NCI-H748 (cell line): Measurements from ENCODE around the gene GPR157.
"Not testable (repeated sequence)": the region's sequence is repeated elsewhere in the genome, so short reads cannot be mapped to it uniquely, and the experiment has no call there.

ENCODE experiments used
- DNase-seq: peaks from one replicate; lab custom pipeline; 2025; ENCODE audit not compliant: unreplicated experiment; lab: John Stamatoyannopoulos, UW

Gene GPR157

DNA sequence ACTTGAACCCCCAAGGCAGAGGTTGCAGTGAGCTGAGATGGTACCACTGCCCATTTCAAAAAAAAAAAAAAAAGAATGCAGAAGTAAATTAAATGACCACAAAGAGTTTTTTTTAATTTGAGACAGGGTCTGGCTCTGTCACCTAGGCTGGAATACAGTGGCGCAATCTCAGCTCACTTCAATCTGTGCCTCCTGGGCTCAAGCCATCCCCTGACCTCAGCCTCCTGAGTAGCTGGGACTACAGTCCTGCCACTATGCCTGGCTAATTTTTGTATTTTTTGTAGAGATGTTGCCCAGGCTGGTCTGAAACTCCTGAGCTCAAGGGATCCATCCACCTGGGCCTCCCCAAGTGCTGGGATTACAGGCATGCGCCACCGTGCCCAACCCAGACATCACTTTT lies 20.2 kb upstream of the GPR157 start:
- DNase-seq = no peak

DNA sequence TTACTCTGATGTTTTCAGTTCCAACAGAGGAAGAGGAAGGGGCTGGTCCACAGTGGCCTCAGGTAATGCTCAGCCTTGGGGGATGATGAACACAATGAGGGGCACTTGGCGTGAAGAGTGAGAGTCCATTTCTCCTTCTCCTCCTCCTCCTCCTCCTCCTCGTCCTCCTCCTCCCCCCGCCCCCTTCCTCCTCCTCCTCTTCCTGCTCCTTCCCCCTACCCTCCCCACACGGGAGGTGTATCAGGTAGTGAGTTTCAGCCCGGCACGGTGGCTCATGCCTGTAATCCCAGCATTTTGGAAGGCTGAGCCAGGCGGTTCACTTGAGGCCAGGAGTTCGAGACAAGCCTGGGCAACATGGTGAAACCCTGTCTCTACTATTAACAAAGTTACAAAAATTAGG lies 17.3 kb upstream of the GPR157 start:
- DNase-seq = no peak

DNA sequence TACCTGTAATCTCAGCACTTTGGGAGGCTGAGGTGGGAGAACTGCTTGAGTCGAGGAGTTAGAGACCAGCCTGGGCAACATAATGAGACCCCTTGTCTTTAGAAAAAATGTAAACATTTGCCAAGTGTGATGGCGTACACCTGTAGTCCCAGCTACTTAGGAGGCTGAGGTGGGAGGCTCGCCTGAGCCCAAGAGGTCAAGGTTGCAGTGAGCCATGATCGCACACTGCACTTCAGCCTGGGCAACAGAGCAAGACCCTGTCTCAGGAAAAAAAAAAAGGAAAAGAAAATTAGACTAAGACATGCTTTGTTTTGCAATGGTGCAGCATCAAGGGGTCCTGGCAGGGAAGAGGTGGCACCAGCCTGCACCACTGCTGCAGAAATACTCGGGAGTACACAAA lies 16.8 kb upstream of the GPR157 start:
- no peak for DNase-seq

DNA sequence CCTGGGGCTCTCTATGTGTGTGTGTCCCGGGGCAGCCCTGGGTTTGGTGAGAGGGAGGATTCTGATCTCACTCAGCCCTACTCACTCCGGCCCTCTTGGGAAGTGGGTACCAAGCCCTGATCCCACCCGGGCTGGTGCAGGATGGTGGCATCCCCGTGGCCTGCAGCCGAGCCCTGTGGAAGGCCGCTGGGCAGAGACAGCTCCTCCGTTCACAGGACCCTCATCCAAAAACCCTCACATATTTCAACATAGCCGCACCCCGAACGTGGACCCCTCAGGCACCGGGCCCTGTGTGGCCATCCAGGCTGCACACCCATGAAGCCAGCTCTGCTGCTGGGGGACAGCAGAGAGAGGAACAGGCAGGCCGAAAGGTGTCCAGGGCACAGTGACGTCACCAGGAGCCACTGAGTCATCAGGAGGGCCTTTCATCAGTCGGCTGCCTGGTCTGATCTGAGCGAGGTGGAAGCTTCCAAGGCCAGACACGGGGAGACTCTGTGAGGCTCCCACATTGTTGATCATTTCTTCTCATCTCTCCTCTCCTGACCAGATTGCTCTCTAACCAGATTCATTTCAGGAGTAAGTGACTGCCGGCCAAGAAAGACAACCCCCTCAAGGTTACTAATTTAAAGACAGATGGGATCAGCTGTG lies 16.2 kb upstream of the GPR157 start:
- no peak for DNase-seq

DNA sequence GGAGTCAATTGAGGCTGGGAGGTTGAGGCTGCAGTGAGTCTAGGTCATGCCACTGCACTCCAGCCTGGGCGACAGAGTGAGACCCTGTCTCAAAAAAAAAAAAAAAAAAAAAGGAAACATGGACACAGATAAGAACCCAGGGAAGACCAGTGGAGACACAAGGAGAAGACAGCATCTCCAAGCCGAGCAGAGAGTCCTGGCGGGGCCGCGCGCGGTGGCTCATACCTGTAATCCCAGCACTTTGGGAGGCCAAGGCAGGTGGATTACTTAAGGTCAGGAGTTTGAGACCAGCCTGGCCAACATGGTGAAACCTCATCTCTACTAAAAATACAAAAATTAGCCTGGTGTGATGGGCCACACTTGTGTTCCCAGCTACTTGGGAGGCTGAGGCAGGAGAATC lies 15.6 kb upstream of the GPR157 start:
- DNase-seq = not testable (repeated sequence)

DNA sequence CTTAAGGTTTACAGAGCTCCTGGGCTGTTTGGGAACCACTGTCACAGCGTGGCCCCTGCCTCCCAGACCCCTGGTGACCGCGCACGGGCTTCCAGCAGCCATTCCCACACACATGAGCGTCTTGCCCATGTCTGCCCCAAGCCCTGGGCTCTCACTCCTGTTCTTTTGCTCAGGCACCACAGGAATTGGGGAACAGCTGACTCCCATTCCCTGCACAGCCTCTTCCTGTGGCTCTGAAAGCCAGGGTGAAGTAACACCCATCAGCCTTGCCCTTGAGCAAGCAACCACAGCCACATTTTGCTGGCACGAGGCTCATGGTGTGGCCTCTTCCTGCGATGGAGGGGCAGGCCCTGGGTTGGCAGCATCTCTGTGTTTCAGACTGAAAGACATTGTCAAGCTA lies 14.3 kb upstream of the GPR157 start:
- DNase-seq = no peak

DNA sequence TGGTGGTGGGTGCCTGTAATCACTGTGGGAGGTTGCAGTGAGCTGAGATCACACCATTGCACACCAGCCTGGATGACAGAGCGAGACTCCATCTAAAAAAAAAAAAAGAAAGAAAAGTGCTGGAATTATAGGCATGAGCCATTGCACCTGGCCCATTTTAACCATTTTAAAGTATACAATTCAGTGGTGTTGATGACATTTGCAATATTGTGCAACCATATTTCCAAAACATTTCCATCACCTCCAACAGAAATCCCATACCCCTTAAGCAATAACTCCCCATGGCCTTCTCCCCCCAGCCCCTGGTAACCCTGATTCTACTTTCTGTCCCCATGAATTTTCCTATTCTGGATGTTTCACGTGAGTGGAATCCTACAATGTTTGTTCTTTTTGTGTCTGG lies 11.0 kb upstream of the GPR157 start:
- DNase-seq = no peak

DNA sequence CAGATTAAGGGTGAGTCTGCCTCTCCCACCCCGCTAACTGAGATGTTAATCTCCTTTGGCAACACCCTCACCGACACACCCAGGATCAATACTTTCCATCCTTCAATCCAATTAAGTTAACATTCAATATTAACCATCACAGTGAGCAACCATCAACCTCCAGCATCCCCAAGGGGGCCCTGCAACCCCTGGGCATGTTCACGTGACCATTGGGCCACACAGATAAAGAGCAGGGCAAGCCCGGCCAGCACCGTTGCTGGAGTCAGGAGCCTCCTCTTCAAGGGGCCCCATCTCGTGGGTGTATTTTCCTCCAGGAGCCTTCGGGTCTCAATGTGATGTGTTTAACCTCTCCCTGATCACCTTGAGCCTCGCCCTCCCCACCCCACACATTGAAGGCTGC lies 8.0 kb upstream of the GPR157 start:
- DNase-seq = no peak

DNA sequence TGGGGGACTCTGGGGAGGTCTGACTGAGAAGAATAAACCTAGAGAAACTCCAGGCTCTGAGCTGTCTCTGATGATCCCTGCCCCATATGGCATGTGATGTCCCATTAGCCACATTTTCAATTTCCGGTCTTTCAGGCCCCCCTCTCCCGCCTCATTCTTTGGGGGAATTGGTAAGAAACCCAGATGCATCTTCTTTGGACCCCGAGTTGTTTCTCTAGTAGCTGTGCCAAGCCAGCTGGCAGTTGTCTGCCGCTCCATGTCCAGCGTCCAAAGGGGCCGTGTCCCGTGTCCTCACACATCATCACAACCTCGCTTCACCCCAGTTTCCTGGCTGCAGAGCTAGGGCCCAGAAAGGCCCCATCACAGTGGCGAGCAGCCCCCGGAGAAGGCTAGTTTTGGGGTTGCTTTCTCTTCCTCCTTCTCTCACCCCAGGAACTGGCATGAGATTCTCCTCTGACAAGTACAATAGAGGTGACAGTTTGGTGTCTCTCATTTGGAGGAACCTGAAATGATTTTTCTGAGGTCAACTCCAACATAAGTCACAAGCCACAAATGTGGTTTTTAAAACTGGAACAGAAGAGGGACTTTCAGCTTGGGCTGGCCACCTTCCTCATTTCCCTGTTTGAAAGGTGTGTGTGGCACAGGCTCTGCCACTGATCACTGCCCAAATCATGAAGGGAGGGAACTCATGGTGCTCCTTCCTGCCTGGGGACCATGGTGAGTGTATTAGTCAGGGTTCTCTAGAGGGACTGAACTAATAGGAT lies 6.4 kb upstream of the GPR157 start:
- no peak for DNase-seq

DNA sequence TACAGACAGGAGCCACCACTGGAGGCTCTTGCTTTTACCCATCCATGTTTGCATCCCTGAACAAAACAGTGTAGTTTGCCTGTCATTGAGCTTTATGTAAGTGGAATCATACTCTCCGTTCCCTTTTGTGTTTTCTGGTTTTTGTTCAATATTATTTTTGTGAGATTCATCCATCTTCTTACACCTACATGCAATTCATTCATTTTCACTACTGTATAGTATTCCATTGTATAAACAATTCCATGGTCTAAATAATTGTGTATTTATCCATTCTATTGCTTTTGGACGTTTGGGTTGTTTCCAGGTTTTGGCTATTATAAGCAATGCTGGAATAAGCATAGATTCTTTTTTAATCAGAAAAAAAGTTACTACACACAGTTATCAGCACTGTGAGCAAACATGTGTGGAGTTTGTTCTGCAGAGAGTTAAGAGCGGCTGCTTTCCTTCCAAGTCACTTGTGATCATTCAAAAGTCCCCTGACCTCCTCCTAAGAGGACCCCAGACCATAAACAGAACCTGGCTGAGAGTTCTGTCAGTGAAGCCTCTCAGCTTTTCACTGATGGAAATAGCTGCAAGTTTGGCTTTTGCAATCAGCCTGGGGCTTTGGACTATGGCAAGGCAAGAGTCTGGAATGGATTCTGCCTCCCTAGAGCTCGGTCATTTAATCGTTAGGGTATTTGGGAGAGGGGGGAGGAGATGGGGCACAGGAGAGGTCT lies 5.1 kb upstream of the GPR157 start:
- DNase-seq = no peak

DNA sequence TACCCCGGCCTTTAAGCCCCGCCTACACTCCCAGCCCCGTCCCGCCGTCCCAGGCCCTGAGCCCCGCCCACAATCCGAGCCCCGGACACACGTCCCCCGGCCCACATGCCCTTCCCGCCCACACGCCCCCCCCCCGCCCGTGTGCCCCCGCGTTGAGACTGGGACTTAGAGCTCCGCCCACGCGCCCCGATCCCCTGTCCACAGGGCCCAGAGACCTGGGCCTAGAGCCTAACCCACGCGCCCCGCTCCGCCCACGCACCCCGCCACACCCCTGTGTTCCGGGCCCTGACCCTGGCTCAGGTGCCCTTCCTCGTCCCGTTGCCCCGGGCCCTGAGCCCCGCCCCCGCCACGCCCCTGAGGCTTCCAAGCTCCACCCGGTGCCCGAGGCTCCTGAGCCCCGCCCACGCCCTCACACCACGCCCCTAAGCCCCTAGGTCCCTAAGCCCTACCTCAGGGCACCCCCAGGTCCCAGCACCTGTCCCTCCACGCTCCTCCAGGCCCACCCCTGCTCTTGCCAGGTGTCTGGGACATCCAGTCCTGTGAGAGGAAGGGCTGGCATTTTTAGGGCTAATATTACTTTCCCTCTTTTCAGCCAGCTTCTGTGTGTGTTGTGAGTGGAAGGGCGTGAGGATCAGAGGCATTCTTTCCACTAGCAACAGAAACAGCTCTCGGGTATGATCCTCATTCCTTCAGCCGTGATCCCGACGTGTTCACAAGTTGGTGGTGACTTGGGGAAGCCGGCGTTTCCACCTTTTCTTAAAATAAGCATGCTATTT lies 552 bp upstream of the GPR157 start:
- DNase-seq = peak; percentile 76

DNA sequence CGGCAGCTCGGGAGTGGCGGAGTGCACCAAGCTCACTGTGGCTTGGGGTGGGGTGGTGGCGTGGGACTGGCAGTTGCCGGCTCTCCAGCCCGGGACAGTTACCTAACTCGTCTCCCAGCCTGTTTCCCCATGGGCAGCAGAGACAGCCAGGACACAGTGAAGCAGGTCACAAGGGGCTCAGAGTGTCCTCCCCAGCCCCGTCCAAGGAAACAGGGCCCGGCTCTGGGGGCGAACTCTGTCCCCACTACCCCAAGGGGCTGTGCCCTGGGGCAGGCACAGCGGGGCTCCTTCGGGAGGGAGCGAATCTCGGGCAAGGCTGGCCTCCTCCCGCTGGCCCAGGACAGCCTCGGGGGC lies 759 bp downstream of the GPR157 start:
- DNase-seq = no peak

DNA sequence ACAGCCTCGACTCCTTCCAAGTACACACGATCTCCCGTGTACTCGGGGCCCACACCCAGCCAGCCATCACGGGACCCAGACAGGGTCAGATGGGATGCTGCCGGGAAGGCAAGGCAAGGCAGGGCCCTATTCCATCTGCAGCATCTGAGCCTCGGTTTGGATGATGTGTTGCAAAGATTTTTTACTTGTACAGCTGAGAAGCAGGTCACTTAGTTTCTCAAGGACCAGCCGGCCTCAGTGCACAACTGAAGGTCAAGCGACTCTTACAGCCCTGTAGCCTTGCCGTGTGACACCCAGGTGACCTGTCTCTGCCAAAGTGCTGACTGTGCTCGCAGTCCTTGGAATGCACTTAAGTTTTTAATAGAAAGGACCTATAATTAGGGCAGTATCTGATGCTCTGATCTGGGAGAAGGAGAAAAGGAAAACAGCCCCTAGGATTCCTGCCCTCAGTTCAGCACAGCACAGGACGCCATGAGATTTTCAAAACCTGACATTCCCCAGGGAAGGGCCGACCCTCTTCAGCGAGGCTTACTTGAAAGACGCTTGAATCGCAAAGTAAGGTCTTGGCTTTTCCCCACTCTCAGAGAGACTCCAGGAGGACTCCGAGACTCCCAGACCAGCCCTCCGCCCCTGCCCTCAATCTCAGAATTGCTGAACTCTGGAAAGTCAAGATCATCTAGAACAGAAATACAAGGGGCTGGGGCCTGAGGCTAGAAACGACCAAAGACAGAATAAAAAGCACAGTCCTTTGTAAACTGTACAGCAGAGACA lies 1.3 kb downstream of the GPR157 start:
- no peak for DNase-seq

DNA sequence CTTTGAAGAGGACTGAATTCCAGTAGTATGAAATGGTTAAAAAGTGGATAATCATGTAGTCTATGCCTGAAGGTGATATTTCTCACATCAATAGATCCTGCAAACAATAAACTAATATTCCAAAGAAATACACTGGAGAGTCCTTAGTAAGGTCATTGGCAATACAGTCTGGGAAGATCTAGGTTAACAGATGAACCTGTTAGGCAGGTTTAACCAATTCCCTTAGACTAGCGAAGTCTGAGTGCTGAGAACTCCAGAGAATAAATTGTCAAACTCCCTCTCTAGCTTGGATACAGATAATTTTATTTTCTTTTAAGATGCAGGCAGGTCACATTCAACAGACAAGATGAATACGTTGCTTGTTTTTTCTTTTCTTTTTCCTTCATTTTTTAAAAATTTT lies 2.4 kb downstream of the GPR157 start:
- no peak for DNase-seq

DNA sequence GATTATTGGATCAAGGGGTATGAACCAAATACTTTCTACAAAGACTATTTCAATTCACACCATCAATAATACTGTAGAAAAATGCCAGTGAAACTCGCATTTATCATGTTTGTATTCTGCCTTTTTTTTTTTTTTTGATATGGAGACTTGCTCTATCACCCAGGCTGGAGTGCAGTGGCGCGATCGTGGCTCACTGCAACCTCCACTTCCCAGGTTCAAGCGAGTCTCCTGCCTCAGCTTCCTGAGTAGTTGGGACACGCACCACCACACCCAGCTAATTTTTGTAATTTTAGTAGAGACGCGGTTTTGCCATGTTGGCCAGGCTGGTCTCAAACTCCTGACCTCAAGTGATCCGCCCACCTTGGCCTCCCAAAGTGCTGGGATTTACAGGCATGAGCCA lies 3.1 kb downstream of the GPR157 start:
- not testable (repeated sequence) for DNase-seq

DNA sequence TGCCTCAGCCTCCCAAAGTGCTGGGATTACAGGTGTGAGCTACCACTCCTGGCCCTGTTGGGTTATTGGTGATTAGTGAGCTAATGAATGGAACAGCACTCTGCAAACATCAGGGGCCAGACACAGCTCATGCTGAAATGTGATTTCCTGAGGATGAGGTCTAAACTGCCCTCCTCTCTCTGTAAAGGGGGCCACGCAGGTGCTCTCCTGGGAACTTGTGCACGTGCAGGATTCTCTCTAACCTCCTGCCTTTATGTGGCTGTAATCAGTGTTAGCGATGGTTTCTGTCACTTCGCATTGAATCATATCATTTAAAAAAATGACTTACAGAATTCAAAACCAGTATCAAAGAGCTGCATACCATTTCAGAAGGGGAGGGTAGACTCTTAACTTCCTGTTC lies 3.6 kb downstream of the GPR157 start:
- no peak for DNase-seq

DNA sequence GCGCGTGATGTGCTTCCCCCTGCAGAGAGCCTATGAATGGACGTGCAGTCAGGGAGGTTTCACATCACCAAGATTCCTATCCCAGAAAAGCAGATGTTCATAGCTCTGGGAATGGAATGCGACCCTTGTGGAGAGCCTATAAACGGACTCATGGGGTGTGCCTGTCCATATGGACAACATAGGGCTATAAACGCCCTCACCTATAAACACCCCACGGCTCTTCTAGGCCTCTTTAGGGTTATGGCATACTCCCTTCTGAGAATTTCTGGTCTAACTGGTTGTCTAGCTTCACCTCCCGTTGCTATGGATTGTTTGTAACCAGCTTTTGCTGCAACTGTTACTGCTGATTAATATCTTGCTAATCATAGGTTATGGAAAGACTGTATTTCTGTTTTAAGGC lies 4.5 kb downstream of the GPR157 start:
- DNase-seq = not testable (repeated sequence)

DNA sequence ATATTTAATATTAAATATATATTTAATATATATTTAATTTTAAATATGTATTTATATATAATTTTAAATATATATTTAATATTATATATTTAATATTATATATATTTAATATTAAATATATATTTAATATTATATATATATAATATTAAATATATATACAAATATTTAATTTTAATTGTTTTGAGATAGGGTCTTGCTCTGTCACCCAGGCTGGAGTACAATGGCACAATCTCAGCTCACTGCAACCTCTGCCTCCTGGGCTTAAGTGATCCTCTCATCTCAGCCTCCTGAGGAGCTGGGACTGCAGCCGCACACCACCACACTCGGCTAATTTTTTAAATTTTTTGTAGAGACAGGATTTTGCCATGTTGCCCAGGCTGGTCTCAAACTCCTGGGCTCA lies 5.2 kb downstream of the GPR157 start:
- DNase-seq = not testable (repeated sequence)

DNA sequence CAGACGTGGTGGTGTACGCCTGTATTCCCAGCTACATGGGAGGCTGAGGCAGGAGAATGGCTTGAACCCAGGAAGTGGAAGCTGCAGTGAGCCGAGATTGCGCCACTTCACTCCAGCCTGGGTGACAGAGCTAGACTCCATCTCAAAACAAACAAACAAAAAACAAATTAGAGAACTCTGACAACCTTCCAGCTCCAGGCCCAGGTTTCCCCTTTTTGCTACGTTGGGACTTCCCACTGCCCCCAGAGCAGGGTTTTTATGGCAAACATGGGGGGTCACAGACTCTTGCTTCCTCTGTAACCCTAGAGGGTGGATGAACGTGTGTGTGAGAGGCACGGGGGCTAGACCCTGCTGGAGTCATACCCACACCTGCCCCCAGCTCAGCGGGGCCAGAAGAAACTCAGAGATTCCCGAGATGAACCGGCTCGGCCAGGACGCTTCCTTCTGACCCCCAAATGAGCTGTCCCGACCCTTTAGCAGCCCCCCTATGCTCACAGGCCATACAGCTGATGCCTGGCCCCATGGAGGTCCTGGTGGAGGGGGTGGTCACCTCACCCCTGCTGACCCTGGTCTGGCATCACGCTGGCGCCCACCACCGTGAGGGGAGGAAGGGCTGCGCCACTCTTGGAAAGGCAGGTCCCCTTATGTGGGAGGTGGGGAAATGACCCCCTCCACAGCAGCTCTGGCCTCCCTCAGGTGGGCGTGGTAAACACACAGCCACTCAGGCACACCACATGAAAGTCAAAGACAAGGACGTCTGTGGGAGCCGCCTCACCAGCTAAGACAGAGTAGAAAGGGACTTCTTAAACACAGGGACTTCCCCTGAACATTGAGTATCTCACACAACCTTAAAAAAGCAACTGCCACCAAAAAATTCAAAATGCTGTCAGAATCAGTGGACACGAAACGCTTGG lies 7.1 kb downstream of the GPR157 start:
- no peak for DNase-seq
